GM12878 (cell line): ENCODE measurements around the gene CRBN. TPM values are rescaled to one million over a fixed set of nuclear protein-coding genes. Genes with fewer than 3 reads are reported as not detected.

Source experiments
- ATAC-seq: fragments of 200-7000 bp; cut with Tn5 transposase; 3 replicates; pipeline ENCODE4 v1.9.1; 2020; ENCODE audit warnings: mild to moderate bottlenecking, moderate library complexity
- BruUV-seq: library from RNA; stranded (reverse); fragments of 400-500 nt; replicated peaks from 2 replicates; lab custom pipeline; 2021; lab: Mats Ljungman, UMichigan
- CTCF ChIA-PET: fragments of 300-600 bp; sonication (Branson Sonifier 250); formaldehyde crosslinking; extraction: SDS; loops from one replicate; lab custom pipeline; 2021; ENCODE audit warnings: inconsistent platforms; lab: Yijun Ruan, JAX
- POLR2A ChIA-PET: fragments of 350-600 bp; formaldehyde crosslinking; extraction: SDS; loops from one replicate; lab custom pipeline; 2021; ENCODE audit warnings: inconsistent platforms; lab: Charles Lee
- RAD21 ChIA-PET: fragments of 300-600 bp; sonication (Branson Sonifier 250); formaldehyde crosslinking; loops from one replicate; lab custom pipeline; 2023; ENCODE audit warnings: antibody characterized with exemption; ENCODE audit not compliant: unreplicated experiment; lab: Charles Lee
- SMC1A ChIA-PET: fragments of 300-600 bp; sonication (Branson Sonifier 250); formaldehyde crosslinking; loops from one replicate; lab custom pipeline; 2023; ENCODE audit not compliant: unreplicated experiment, uncharacterized antibody; lab: Charles Lee
- DNase-seq: peaks from one replicate; pipeline ENCODE4 v3.0.0-alpha.2; 2011; ENCODE audit warnings: low read depth, low spot score
- FAIRE-seq: peaks from 3 replicates; lab custom pipeline; 2011; peaks lifted over from hg19 to GRCh38; lab: Jason Lieb, UNC
- H2AFZ ChIP-seq: 2 replicates; pipeline ENCODE4 v1.6.0; 2011; ENCODE audit warnings: low read depth, low read length, control low read depth; ENCODE audit not compliant: control insufficient read depth
- H3K27ac ChIP-seq: 2 replicates; pipeline ENCODE4 v1.5.1; 2011; ENCODE audit warnings: control low read depth; ENCODE audit not compliant: control insufficient read depth, insufficient read depth
- H3K27me3 ChIP-seq, 2 experiments: replicated peaks in 1 of 2; 2 replicates each; pipeline versions ENCODE4 v1.6.0 to v1.6.1; 2011; ENCODE audit warnings: low read length in 1 of 2; ENCODE audit not compliant: control insufficient read depth in 2 of 2, insufficient read depth in 2 of 2
- H3K36me3 ChIP-seq, 2 experiments: 2 replicates each; pipeline ENCODE4 v1.5.1; 2011; ENCODE audit warnings: low read length in 1 of 2; ENCODE audit not compliant: control insufficient read depth in 2 of 2, insufficient read depth in 2 of 2
- H3K4me1 ChIP-seq: 2 replicates; pipeline ENCODE4 v1.6.1; 2011; ENCODE audit warnings: mild to moderate bottlenecking, low read length, moderate library complexity, mixed read lengths; ENCODE audit not compliant: control insufficient read depth, insufficient read depth
- H3K4me2 ChIP-seq: 2 replicates; pipeline ENCODE4 v1.6.0; 2011; ENCODE audit warnings: control low read depth; ENCODE audit not compliant: control insufficient read depth, insufficient read depth
- H3K4me3 ChIP-seq: fragments of 200-600 bp; sonication (generic); 2 replicates; pipeline ENCODE4 v1.5.1; 2016
- H3K79me2 ChIP-seq: 2 replicates; pipeline ENCODE4 v1.6.0; 2011; ENCODE audit warnings: low read length; ENCODE audit not compliant: control insufficient read depth, insufficient read depth
- H3K9ac ChIP-seq: 2 replicates; pipeline ENCODE4 v1.8.0; 2011; ENCODE audit warnings: low read length, control low read depth, mixed read lengths; ENCODE audit not compliant: control insufficient read depth, insufficient read depth
- H3K9me3 ChIP-seq: replicated peaks from 3 replicates; pipeline ENCODE4 v1.5.1; 2011; ENCODE audit warnings: mild to moderate bottlenecking, low read length; ENCODE audit not compliant: control insufficient read depth, insufficient read depth
- H4K20me1 ChIP-seq: 2 replicates; pipeline ENCODE4 v1.6.0; 2011; ENCODE audit not compliant: control insufficient read depth, insufficient read depth
- BMI1 ChIP-seq: fragments of 450-650 bp; IDR thresholded peaks from 2 replicates; pipeline ENCODE4 v1.6.1; 2016; ENCODE audit warnings: mild to moderate bottlenecking, moderate library complexity, borderline replicate concordance
- ZNF274 ChIP-seq: IDR thresholded peaks from one replicate; pipeline ENCODE4 v1.8.0; 2011; ENCODE audit not compliant: insufficient read length, insufficient read depth
- WGBS: methylation state at CpG from one replicate; pipeline ENCODE4 v1.1.6; 2016; ENCODE audit warnings: low lambda C conversion rate; ENCODE audit not compliant: insufficient replicate concordance, insufficient coverage; ENCODE audit errors: missing lambda C conversion rate; 5-methylcytosine and 5-hydroxymethylcytosine counted together
- in situ Hi-C: fragments of 300-500 bp; cut with MboI; formaldehyde crosslinking; loops from 9 replicates; pipeline ENCODE4 v1.14.3; 2018; ENCODE audit warnings: mixed read lengths
- intact Hi-C: fragments of 100-400 bp; cut with micrococcal nuclease; formaldehyde crosslinking; loops from one replicate; pipeline ENCODE4 v1.14.2; 2022; ENCODE audit not compliant: unreplicated experiment
- polyA plus RNA-seq, 11 experiments: library from polyadenylated mRNA; depleted of rRNA in 4 of 11; unstranded in 6 of 11; stranded (reverse) in 5 of 11; fragments of >200 nt; fragmentation: Nextera tagmentation in 4 of 11; fragmentation: Illumina TruSeq in 1 of 11; extraction: Ambion mirVana in 4 of 11; extraction: Trizol in 1 of 11; gene quantifications; 1 replicate in 1 of 11; 2 replicates in 10 of 11; pipeline versions ENCODE4 v1.2.1 to v1.2.3, GENCODE V29; 2011 to 2016; ENCODE audit warnings: inconsistent platforms in 2 of 11, missing spikeins in 2 of 11, low read depth in 1 of 11
- total RNA-seq, 4 experiments: library from RNA; depleted of rRNA in 3 of 4; stranded (reverse); fragments of >200 nt in 3 of 4; fragmentation: Illumina TruSeq in 1 of 4; extraction: Trizol in 1 of 4; gene quantifications; 2 replicates each; pipeline versions ENCODE4 v1.2.1 to v1.2.3, GENCODE V29; 2013 to 2021
- TF ChIP-seq, protein P1 (sequence below): fragments of 450-650 bp; IDR thresholded peaks from 2 replicates; pipeline ENCODE4 v1.6.1; 2018; ENCODE audit warnings: borderline replicate concordance, mild to moderate bottlenecking; ENCODE audit not compliant: partially characterized antibody
- TF ChIP-seq, protein P2 (sequence below): fragments of 450-650 bp; IDR thresholded peaks from 2 replicates; pipeline ENCODE4 v1.6.1; 2016; ENCODE audit warnings: mild to moderate bottlenecking
- TF ChIP-seq, protein P3 (sequence below): IDR thresholded peaks from 2 replicates; pipeline ENCODE4 v1.6.1; 2012; ENCODE audit warnings: low read depth, low read length, improper control_type of control experiment

The CRBN gene
- total and polyA plus RNA-seq, 10 of the 15 experiments (the other 5 are each of a cell fraction or from before 2014, with no cell fraction given) = 21.7 to 115 (median 35.8) TPM

DNA sequence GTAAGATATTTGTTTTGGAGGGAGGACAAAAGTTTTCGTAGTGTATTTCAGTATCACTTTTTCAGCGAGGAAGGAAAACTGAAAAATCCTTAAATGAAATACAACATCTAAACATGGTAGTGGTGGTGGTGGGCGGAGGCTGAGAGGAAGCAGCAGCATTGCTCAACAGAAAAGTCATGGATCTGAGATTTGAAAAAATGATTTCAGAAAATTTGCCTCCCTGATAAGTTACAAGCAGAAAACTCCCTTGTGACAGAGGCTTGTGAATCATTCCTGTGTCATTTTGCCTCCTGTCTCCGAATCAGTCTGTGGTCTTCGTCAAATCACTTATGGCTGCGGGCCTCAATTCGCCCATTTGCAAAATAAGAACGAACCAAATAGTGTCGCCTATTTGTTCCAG is 965 bp upstream of the CRBN start (continued):
- TF ChIP-seq, protein P1, sequence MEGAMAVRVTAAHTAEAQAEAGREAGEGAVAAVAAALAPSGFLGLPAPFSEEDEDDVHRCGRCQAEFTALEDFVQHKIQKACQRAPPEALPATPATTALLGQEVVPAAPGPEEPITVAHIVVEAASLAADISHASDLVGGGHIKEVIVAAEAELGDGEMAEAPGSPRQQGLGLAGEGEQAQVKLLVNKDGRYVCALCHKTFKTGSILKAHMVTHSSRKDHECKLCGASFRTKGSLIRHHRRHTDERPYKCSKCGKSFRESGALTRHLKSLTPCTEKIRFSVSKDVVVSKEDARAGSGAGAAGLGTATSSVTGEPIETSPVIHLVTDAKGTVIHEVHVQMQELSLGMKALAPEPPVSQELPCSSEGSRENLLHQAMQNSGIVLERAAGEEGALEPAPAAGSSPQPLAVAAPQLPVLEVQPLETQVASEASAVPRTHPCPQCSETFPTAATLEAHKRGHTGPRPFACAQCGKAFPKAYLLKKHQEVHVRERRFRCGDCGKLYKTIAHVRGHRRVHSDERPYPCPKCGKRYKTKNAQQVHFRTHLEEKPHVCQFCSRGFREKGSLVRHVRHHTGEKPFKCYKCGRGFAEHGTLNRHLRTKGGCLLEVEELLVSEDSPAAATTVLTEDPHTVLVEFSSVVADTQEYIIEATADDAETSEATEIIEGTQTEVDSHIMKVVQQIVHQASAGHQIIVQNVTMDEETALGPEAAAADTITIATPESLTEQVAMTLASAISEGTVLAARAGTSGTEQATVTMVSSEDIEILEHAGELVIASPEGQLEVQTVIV = no peak
- TF ChIP-seq, protein P2, sequence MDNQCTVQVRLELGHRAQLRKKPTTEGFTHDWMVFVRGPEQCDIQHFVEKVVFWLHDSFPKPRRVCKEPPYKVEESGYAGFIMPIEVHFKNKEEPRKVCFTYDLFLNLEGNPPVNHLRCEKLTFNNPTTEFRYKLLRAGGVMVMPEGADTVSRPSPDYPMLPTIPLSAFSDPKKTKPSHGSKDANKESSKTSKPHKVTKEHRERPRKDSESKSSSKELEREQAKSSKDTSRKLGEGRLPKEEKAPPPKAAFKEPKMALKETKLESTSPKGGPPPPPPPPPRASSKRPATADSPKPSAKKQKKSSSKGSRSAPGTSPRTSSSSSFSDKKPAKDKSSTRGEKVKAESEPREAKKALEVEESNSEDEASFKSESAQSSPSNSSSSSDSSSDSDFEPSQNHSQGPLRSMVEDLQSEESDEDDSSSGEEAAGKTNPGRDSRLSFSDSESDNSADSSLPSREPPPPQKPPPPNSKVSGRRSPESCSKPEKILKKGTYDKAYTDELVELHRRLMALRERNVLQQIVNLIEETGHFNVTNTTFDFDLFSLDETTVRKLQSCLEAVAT = no peak
- TF ChIP-seq ZNF274 = no peak
- TF ChIP-seq, protein P3, sequence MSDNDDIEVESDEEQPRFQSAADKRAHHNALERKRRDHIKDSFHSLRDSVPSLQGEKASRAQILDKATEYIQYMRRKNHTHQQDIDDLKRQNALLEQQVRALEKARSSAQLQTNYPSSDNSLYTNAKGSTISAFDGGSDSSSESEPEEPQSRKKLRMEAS = no peak
- TF ChIP-seq, all 136 proteins: peak for 0

DNA sequence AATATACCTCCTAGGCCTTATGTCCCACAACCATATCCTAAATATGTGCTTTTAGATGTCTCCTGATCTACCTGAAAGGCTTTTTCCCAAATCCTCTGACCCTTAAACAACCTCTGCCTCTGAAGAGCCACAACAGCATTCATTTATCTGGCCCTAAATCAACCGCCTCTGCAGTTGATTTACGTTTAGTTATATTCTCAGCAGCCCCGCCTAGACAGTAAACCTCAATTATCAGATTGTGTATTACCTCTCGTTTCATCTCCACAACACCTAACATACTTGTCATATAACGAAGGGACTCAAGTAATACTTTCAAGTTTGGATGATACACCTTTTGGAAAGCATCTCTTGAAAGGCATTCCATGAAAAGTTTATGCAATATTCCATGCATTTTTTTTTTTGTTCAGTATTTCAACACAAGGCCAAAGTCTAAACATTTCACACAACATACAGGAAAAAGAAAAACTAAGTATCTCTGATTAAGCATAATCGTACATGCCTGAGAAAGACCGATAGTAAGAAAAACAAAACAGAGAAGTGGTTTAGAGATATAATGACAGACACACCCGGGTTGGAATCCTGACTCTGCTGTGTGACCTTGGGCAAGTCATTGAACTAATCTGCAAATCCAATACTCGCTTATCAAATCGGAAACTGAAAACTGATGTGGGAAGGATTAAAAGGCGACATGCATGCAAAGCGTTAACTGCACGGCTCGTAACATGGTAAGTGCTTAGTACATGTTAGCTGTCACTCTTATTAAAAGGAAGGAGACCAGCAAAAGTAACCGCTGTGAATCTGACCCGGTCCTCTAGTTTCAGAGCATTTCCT is 778 bp downstream of the CRBN start:
- no peak for DNase-seq
- H3K36me3 ChIP-seq = no peaks in the 10 kb centered on the region
- ChIA-PET RAD21 (no interaction called here), CTCF (interaction anchor here (0.6 to 1.0 kb wide), 6 partner anchors 11 to 1891 kb away, joined by 3 to 6 read pairs (median 3); no protein-coding TSS in a partner anchor), POLR2A (no interaction called here)
- TSS peak; percentile 73 for BruUV-seq
- H3K27me3 ChIP-seq = 0 out of 4 replicates have a peak, but pooled peaks cover 0 to 2% of the 10 kb centered on the region in 2 experiments
- whole genome bisulfite sequencing = 11% methylated on average over 16 of the region's 16 CpGs
- in situ Hi-C loops = no loop called here
- H4K20me1 ChIP-seq = no peaks in the 10 kb centered on the region
- H3K27ac ChIP-seq = peak overlapping the region; percentile 67
- H3K4me1 ChIP-seq = peaks cover 8% of the 10 kb centered on the region
- ATAC-seq = peak; percentile 4
- peak overlapping the region; percentile 84 for H3K4me2 ChIP-seq
- H3K9me3 ChIP-seq = no peaks in the 10 kb centered on the region
- peak overlapping the region; percentile 91 for H2AFZ ChIP-seq
- no peak for FAIRE-seq
- H3K9ac ChIP-seq = peak overlapping the region; percentile 72
- no peak for TF ChIP-seq BMI1
- TF ChIP-seq, all 136 proteins: peak for 0
- Histone ChIP-seq H3K79me2 (peaks cover 21% of the 10 kb centered on the region), H3K4me3 (peak overlapping the region; percentile 88)
- SMC1A ChIA-PET = interaction anchor here (0.9 to 1.9 kb wide), 2 partner anchors 22 to 257 kb away, joined by 4 to 5 read pairs; no protein-coding TSS in a partner anchor
- intact Hi-C loops = loop anchor here (2.0 to 10.0 kb wide), 3 partner anchors 52 to 644 kb away; partner anchors contain the start of gene TRNT1
